Naive thymus-derived CD4-positive, alpha-beta T cell (primary cell): ENCODE results near the gene AGAP1. TPM values are rescaled to one million over a fixed set of nuclear protein-coding genes. Genes with fewer than 3 reads are reported as not detected.

Experiments
- ATAC-seq: fragments of 150-1000 bp; cut with Tn5 transposase; 2 replicates; pipeline ENCODE4 v1.10.0; 2021; ENCODE audit warnings: mild to moderate bottlenecking, moderate library complexity
- CTCF ChIA-PET: fragments of 350-600 bp; sonication (Branson Sonifier 250); formaldehyde crosslinking; loops from one replicate; lab custom pipeline; 2021; ENCODE audit warnings: antibody characterized with exemption; lab: Charles Lee
- POLR2A ChIA-PET: fragments of 350-600 bp; sonication (Branson Sonifier 250); formaldehyde crosslinking; loops from one replicate; lab custom pipeline; 2021; ENCODE audit warnings: antibody characterized with exemption, inconsistent platforms; lab: Charles Lee
- DNase-seq, 9 donors: peaks; one replicate each; pipeline versions ENCODE4 v3.0.0 to v3.0.0-alpha.2; 2020 to 2022; ENCODE audit warnings: mixed read lengths in 1 of 9
- H3K27ac ChIP-seq: one replicate; pipeline ENCODE4 v1.7.0; 2013; ENCODE audit warnings: mild to moderate bottlenecking, low read depth, low read length, moderate library complexity
- H3K27me3 ChIP-seq, 2 donors: one replicate each; pipeline ENCODE4 v1.7.0; 2013; ENCODE audit warnings: low read length in 2 of 2, mild to moderate bottlenecking in 2 of 2, moderate library complexity in 2 of 2; ENCODE audit not compliant: control insufficient read depth in 2 of 2, insufficient read depth in 2 of 2
- H3K36me3 ChIP-seq, 3 experiments: 1 replicate in 2 of 3; 2 replicates in 1 of 3; pipeline ENCODE4 v1.7.0; 2013; ENCODE audit warnings: low read length in 3 of 3, mild to moderate bottlenecking in 3 of 3, moderate library complexity in 1 of 3; ENCODE audit not compliant: insufficient read depth in 3 of 3, control insufficient read depth in 2 of 3
- H3K4me1 ChIP-seq, 2 donors: one replicate each; pipeline ENCODE4 v1.7.0; 2013; ENCODE audit warnings: low read length in 2 of 2, mild to moderate bottlenecking in 2 of 2, moderate library complexity in 1 of 2; ENCODE audit not compliant: control insufficient read depth in 2 of 2, insufficient read depth in 2 of 2
- H3K4me3 ChIP-seq: 2 replicates; pipeline ENCODE4 v1.7.0; 2013; ENCODE audit warnings: mild to moderate bottlenecking, low read length
- H3K9me3 ChIP-seq, 3 experiments: 1 replicate in 2 of 3; 2 replicates in 1 of 3; pipeline ENCODE4 v1.7.0; 2013; ENCODE audit warnings: low read length in 3 of 3; ENCODE audit not compliant: control insufficient read depth in 2 of 3
- H3K27ac Mint-ChIP-seq, 9 donors: one replicate each; pipeline ENCODE4 v1.8.0; 2020 to 2022; ENCODE audit warnings: mixed read lengths in 9 of 9, mild to moderate bottlenecking in 8 of 9, moderate library complexity in 5 of 9, inconsistent platforms in 2 of 9
- H3K27me3 Mint-ChIP-seq, 5 donors: one replicate each; pipeline ENCODE4 v1.8.0; 2021 to 2022; ENCODE audit warnings: mixed read lengths in 5 of 5, mild to moderate bottlenecking in 1 of 5
- H3K36me3 Mint-ChIP-seq, 5 donors: one replicate each; pipeline ENCODE4 v1.8.0; 2020 to 2022; ENCODE audit warnings: mixed read lengths in 5 of 5, mild to moderate bottlenecking in 3 of 5, inconsistent platforms in 1 of 5
- H3K4me1 Mint-ChIP-seq, 7 donors: one replicate each; pipeline ENCODE4 v1.8.0; 2020 to 2022; ENCODE audit warnings: mixed read lengths in 7 of 7, mild to moderate bottlenecking in 3 of 7, inconsistent platforms in 1 of 7
- H3K4me3 Mint-ChIP-seq, 10 donors: one replicate each; pipeline ENCODE4 v1.8.0; 2020 to 2022; ENCODE audit warnings: mild to moderate bottlenecking in 10 of 10, mixed read lengths in 10 of 10, moderate library complexity in 6 of 10, inconsistent platforms in 2 of 10
- H3K9me3 Mint-ChIP-seq, 11 donors: one replicate each; pipeline ENCODE4 v1.8.0; 2020 to 2022; ENCODE audit warnings: mixed read lengths in 11 of 11, mild to moderate bottlenecking in 4 of 11, inconsistent platforms in 1 of 11, moderate library complexity in 1 of 11
- intact Hi-C, 2 donors: fragments of 100-400 bp; cut with micrococcal nuclease; formaldehyde crosslinking; loops; one replicate each; pipeline ENCODE4 v1.15.1; 2023
- polyA plus RNA-seq, 2 donors: library from polyadenylated mRNA; unstranded; fragments of 300-500 nt; fragmentation: Illumina TruSeq; gene quantifications; one replicate each; pipeline ENCODE4 v1.2.3, GENCODE V29; 2021
- total RNA-seq, 6 experiments: library from RNA in 5 of 6; stranded (reverse) in 5 of 6; gene quantifications; 1 replicate in 5 of 6; 2 replicates in 1 of 6; pipeline ENCODE4 v1.2.3 and lab custom pipeline; 2021 to 2026

Gene AGAP1
- total and polyA plus RNA-seq, 7 experiments from 2014 or later, result 0.35 to 9.6 (median 0.85) TPM; not detected in 2

- no peak overlapping the region for H3K27ac Mint-ChIP-seq
- H3K9me3 Mint-ChIP-seq, result peaks cover 0 to 2% (median 0%) of the 10 kb centered on the region in 11 donors
- CTCF ChIA-PET, result no interaction called here
- H3K27me3 Mint-ChIP-seq, result peaks cover 0 to 37% (median 10%) of the 10 kb centered on the region in 5 donors
- intact Hi-C loops, result no loop called here
- no peak overlapping the region for H3K4me3 Mint-ChIP-seq
- no peak overlapping the region for H3K27ac ChIP-seq
- peaks cover 0 to 3% (median 0%) of the 10 kb centered on the region in 3 experiments for H3K36me3 ChIP-seq
- DNase-seq (no peak), ATAC-seq (no peak)
- H3K4me3 ChIP-seq, result no peak overlapping the region
- POLR2A ChIA-PET, result no interaction called here
- no peaks in the 10 kb centered on the region for H3K27me3 ChIP-seq
- peaks cover 7 to 10% of the 10 kb centered on the region in 2 donors for H3K4me1 ChIP-seq
- H3K4me1 Mint-ChIP-seq, result peaks cover 5 to 13% (median 11%) of the 10 kb centered on the region in 7 donors
- H3K9me3 ChIP-seq, result no peaks in the 10 kb centered on the region
- H3K36me3 Mint-ChIP-seq, result no peaks in the 10 kb centered on the region
Observed at GRCh38 chr2:235955664-235956063, 461.8 kb downstream of the AGAP1 start.

GRCh38 chr2:235956281-235956970, 462.6 kb downstream of the AGAP1 start:
- ChIA-PET CTCF (no interaction called here), POLR2A (no interaction called here)
- Histone ChIP-seq H3K9me3 (no peaks in the 10 kb centered on the region), H3K36me3 (peaks cover 0 to 3% (median 0%) of the 10 kb centered on the region in 3 experiments), H3K27ac (no peak overlapping the region), H3K4me1 (peaks cover 2 to 6% of the 10 kb centered on the region in 2 donors), H3K4me3 (no peak overlapping the region), H3K27me3 (no peaks in the 10 kb centered on the region)
- intact Hi-C loops, result no loop called here
- ATAC-seq (no peak), DNase-seq (no peak)
- Mint-ChIP-seq H3K4me1 (peaks cover 2 to 8% (median 7%) of the 10 kb centered on the region in 7 donors), H3K4me3 (no peak overlapping the region), H3K9me3 (peaks cover 0 to 2% (median 0%) of the 10 kb centered on the region in 11 donors), H3K27me3 (peaks cover 0 to 40% (median 10%) of the 10 kb centered on the region in 5 donors), H3K36me3 (no peaks in the 10 kb centered on the region), H3K27ac (no peak overlapping the region)

GRCh38 chr2:235957251-235957650, 463.4 kb downstream of the AGAP1 start:
- Mint-ChIP-seq H3K27ac (no peak overlapping the region), H3K9me3 (peaks cover 0 to 2% (median 0%) of the 10 kb centered on the region in 11 donors), H3K4me1 (no peaks in the 10 kb centered on the region), H3K36me3 (no peaks in the 10 kb centered on the region), H3K4me3 (no peak overlapping the region), H3K27me3 (peaks cover 5 to 40% (median 10%) of the 10 kb centered on the region in 5 donors)
- Histone ChIP-seq H3K27me3 (no peaks in the 10 kb centered on the region), H3K9me3 (no peaks in the 10 kb centered on the region), H3K36me3 (peaks cover 0 to 3% (median 0%) of the 10 kb centered on the region in 3 experiments), H3K4me1 (no peaks in the 10 kb centered on the region), H3K4me3 (no peak overlapping the region), H3K27ac (no peak overlapping the region)
- ChIA-PET CTCF (no interaction called here), POLR2A (no interaction called here)
- DNase-seq, result no peak
- no peak for ATAC-seq
- intact Hi-C loops, result no loop called here

- intact Hi-C loops, result no loop called here
- peaks cover 5 to 41% (median 8%) of the 10 kb centered on the region in 5 donors for H3K27me3 Mint-ChIP-seq
- CTCF ChIA-PET, result no interaction called here
- no peak for DNase-seq
- POLR2A ChIA-PET, result no interaction called here
- Histone ChIP-seq H3K36me3 (no peaks in the 10 kb centered on the region), H3K4me1 (no peaks in the 10 kb centered on the region), H3K27me3 (no peaks in the 10 kb centered on the region), H3K4me3 (no peak overlapping the region), H3K27ac (no peak overlapping the region), H3K9me3 (no peaks in the 10 kb centered on the region)
- ATAC-seq, result no peak
- H3K27ac Mint-ChIP-seq, result no peak overlapping the region
- H3K36me3 Mint-ChIP-seq, result no peaks in the 10 kb centered on the region
- peaks cover 0 to 2% (median 0%) of the 10 kb centered on the region in 11 donors for H3K9me3 Mint-ChIP-seq
- H3K4me3 Mint-ChIP-seq, result no peak overlapping the region
- no peaks in the 10 kb centered on the region for H3K4me1 Mint-ChIP-seq
Observed at GRCh38 chr2:235958221-235958930, 464.5 kb downstream of the AGAP1 start.

GRCh38 chr2:235958931-235959410, 465.1 kb downstream of the AGAP1 start:
- no peaks in the 10 kb centered on the region for H3K4me1 ChIP-seq
- no peaks in the 10 kb centered on the region for H3K36me3 Mint-ChIP-seq
- H3K27ac ChIP-seq, result no peak overlapping the region
- no peaks in the 10 kb centered on the region for H3K9me3 ChIP-seq
- ChIA-PET POLR2A (no interaction called here), CTCF (no interaction called here)
- H3K27me3 Mint-ChIP-seq, result peaks cover 5 to 46% (median 8%) of the 10 kb centered on the region in 5 donors
- DNase-seq (no peak), ATAC-seq (no peak)
- H3K27ac Mint-ChIP-seq, result no peak overlapping the region
- H3K4me1 Mint-ChIP-seq, result no peaks in the 10 kb centered on the region
- intact Hi-C loops, result no loop called here
- H3K9me3 Mint-ChIP-seq, result peaks cover 0 to 3% (median 0%) of the 10 kb centered on the region in 11 donors
- H3K27me3 ChIP-seq, result no peaks in the 10 kb centered on the region
- no peak overlapping the region for H3K4me3 Mint-ChIP-seq
- H3K4me3 ChIP-seq, result no peak overlapping the region
- no peaks in the 10 kb centered on the region for H3K36me3 ChIP-seq

GRCh38 chr2:235960011-235960715, 466.3 kb downstream of the AGAP1 start:
- intact Hi-C loops, result no loop called here
- H3K27ac Mint-ChIP-seq, result no peak overlapping the region
- Histone ChIP-seq H3K36me3 (no peaks in the 10 kb centered on the region), H3K4me3 (no peak overlapping the region), H3K4me1 (no peaks in the 10 kb centered on the region), H3K27ac (no peak overlapping the region), H3K9me3 (no peaks in the 10 kb centered on the region), H3K27me3 (no peaks in the 10 kb centered on the region)
- H3K9me3 Mint-ChIP-seq, result peaks cover 0 to 3% (median 0%) of the 10 kb centered on the region in 11 donors
- no peak for DNase-seq
- POLR2A ChIA-PET, result no interaction called here
- no peaks in the 10 kb centered on the region for H3K4me1 Mint-ChIP-seq
- no peak for ATAC-seq
- CTCF ChIA-PET, result no interaction called here
- H3K4me3 Mint-ChIP-seq, result no peak overlapping the region
- H3K27me3 Mint-ChIP-seq, result peaks cover under 1 to 45% (median 8%) of the 10 kb centered on the region in 5 donors
- H3K36me3 Mint-ChIP-seq, result no peaks in the 10 kb centered on the region
